GM06990 (cell line): Measurements from ENCODE around the gene RHBDF2.

Source experiments
- DNase-seq: peaks from one replicate; pipeline ENCODE4 v3.0.0-alpha.2; 2011; ENCODE audit not compliant: insufficient read length; ENCODE audit errors: extremely low read depth
- H3K27me3 ChIP-seq: replicated peaks from 2 replicates; pipeline ENCODE4 v1.6.0; 2011; ENCODE audit warnings: low read length; ENCODE audit not compliant: control insufficient read depth, insufficient read depth
- H3K36me3 ChIP-seq: 2 replicates; pipeline ENCODE4 v1.5.1; 2011; ENCODE audit warnings: low read length; ENCODE audit not compliant: control insufficient read depth, insufficient read depth
- H3K4me3 ChIP-seq: replicated peaks from 2 replicates; pipeline ENCODE4 v1.5.1; 2011; ENCODE audit warnings: low read depth, mild to moderate bottlenecking, control low read depth, low read length
- TF ChIP-seq, protein P1 (sequence below): IDR thresholded peaks from 2 replicates; pipeline ENCODE4 v1.5.1; 2011; ENCODE audit warnings: low read length, control low read depth, mild to moderate bottlenecking, inconsistent platforms; ENCODE audit not compliant: insufficient read depth, poor library complexity, severe bottlenecking

Gene RHBDF2

DNA sequence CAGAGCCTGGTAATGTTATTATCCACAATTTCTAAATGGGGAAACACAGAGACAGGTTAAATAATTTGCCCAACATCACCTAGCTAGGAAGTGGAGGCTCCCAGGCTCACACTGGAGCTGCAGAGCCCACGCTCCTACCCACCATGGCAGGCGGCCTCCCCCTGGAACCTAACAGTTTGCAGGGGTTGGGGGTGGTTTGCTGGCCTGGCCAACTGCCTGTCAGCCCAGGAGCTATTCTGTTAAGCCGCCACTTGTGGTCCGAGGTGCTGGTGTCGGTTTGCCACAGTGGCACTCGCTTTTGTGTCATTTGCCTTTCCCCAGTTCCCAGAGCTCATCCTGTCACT lies 42.2 kb upstream of the RHBDF2 start:
- TF ChIP-seq, protein P1, sequence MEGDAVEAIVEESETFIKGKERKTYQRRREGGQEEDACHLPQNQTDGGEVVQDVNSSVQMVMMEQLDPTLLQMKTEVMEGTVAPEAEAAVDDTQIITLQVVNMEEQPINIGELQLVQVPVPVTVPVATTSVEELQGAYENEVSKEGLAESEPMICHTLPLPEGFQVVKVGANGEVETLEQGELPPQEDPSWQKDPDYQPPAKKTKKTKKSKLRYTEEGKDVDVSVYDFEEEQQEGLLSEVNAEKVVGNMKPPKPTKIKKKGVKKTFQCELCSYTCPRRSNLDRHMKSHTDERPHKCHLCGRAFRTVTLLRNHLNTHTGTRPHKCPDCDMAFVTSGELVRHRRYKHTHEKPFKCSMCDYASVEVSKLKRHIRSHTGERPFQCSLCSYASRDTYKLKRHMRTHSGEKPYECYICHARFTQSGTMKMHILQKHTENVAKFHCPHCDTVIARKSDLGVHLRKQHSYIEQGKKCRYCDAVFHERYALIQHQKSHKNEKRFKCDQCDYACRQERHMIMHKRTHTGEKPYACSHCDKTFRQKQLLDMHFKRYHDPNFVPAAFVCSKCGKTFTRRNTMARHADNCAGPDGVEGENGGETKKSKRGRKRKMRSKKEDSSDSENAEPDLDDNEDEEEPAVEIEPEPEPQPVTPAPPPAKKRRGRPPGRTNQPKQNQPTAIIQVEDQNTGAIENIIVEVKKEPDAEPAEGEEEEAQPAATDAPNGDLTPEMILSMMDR, result no peak
- DNase-seq, result no peak
- no peaks in the 10 kb centered on the region; the same call in 1 of the 2 replicates for H3K27me3 ChIP-seq
- no peak overlapping the region for H3K4me3 ChIP-seq
- no peaks in the 10 kb centered on the region for H3K36me3 ChIP-seq

DNA sequence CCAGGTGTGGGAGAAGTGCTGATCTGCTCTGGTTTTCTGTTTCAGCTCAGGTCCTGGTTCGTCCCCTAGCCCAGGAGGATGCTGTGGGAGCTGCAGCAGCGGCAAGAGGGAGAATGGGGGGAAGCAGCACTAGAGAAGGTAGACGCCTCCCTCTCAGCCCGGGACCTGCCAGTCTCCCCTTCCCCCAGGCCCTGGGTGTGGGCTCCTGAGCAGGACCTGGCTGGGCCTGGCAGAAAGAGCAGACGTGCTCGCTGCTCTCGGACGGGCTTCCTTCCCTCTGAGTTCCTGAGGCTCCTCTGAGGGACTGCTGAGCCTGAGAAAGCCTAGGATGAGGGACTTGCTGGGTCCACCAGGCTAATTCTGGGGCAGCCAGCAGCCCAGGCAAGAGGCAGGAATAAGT lies 41.8 kb upstream of the RHBDF2 start:
- H3K4me3 ChIP-seq, result no peak overlapping the region
- no peaks in the 10 kb centered on the region; the same call in 1 of the 2 replicates for H3K27me3 ChIP-seq
- TF ChIP-seq, protein P1, result no peak
- no peak for DNase-seq
- no peaks in the 10 kb centered on the region for H3K36me3 ChIP-seq

DNA sequence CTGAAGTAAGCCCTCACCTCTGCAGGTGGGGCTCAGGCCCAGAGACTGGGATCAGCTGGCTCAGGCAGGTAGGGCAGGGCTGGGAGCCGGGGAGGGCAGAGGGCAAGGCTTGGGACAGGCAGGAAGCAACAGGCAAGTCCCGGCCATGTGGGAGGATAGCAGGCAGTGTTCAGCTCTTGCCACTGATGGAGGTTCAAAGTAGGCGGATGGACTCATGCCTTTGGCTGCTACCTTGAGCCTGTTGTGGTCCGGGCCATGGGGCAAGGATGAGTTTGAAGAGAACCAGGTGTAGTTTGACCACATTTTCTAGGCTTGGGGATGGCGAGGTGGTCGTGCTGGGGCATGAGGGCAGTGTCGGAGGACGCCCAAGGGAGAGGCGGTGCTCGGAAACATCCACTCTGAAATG lies 41.3 kb upstream of the RHBDF2 start:
- H3K27me3 ChIP-seq, result no peaks in the 10 kb centered on the region; the same call in 1 of the 2 replicates
- H3K4me3 ChIP-seq, result no peak overlapping the region
- DNase-seq, result no peak

DNA sequence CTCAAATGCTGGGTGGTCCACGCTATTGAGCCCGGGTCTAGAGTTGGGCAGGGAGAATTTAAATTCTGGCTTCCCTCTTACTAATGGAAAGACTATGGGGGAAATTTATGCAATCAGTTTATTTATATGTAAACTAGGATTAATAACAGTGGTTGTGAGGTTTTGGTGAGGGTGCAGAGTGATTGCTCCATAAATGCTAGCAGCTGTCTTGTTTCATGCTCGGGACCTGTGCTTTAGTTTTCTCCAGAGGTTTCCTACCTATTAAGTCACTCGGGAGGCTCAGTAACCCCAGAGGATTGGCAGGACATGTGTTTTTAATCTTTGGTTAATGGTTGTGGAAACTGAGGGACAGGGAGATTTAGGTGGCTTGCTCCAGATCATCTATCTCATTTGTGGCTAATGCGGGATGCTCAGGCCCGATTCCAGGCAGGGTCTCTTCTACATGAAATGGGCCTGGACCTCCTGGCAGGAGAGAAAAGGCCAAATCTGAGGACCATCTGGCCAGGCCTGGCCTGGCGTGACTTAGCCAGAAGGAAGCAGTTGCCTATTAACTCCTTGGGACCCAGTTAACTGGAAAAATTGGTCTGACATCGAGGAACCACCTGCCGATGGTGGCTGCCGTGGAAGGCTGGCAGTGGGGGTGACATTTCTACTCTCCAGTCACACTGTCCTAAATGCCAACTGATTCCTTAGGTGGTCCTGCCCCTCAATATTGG lies 40.7 kb upstream of the RHBDF2 start:
- no peak for DNase-seq
- TF ChIP-seq, protein P1, result no peak
- Histone ChIP-seq H3K36me3 (no peaks in the 10 kb centered on the region), H3K4me3 (no peak overlapping the region), H3K27me3 (no peaks in the 10 kb centered on the region; the same call in 1 of the 2 replicates)

More for the DNA sequence above, 41.3 kb upstream of the RHBDF2 start:
- TF ChIP-seq, protein P1, result no peak
- no peaks in the 10 kb centered on the region for H3K36me3 ChIP-seq

DNA sequence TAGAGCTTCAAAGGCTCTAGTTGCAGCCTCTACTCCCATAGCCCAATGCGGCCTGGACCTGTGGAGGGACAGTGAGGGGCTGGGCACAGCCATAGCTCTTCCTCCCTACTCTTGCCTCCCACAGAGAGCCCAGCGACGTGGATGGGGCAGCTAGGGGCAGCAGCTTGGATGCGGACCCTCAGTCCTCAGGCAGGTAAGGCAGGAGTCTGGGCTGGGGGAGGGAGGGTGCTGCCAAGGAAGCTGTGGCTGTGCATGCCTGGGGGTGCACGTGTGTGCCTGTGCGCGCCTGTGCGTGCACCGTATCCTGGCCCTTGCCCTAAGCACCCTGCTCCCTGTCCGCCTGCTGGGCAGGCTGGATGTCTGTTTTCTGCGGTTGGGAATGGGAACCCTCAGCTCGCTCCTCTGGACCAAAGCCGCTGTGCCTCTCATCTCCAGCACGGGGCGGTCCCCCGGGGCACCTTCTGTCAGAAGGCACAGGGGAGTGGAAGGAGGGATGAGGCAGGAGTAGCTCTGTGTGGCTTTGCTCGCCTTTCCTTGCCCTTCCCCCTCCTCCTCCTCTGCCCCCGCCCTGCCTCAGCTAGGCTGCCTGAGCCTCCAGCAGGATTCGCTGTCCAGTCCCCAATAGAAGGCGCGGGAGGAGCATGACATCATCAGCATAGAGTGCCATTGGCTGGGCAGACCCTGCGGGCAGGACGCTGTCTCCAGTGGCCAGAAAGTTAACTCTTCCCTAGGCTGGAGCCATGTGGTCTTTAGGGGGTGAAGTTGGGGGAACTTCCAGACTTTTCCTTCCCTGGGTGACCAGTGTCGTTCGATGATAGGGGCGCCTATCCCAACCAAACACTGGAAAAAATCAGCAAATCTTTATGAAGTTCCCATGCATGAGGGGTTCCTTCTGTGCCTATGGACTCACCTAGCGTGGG lies 39.4 kb upstream of the RHBDF2 start:
- no peak for DNase-seq
- no peaks in the 10 kb centered on the region for H3K36me3 ChIP-seq
- no peak overlapping the region for H3K4me3 ChIP-seq
- H3K27me3 ChIP-seq, result peaks cover 5% of the 10 kb centered on the region
- TF ChIP-seq, protein P1, result no peak
